Left cardiac atrium (tissue), 4 donors: ENCODE results near the gene APOBEC4. TPM values are rescaled to one million over a fixed set of nuclear protein-coding genes. Genes with fewer than 3 reads are reported as not detected.
"Not testable (repeated sequence)": the region's sequence is repeated elsewhere in the genome, so short reads cannot be mapped to it uniquely, and the experiment has no call there.

Source experiments
- ATAC-seq, 2 donors: fragments of 200-7000 bp; cut with Tn5 transposase; one replicate each; pipeline ENCODE4 v1.9.1; 2020; ENCODE audit warnings: mild to moderate bottlenecking in 2 of 2, moderate library complexity in 2 of 2
- DNase-seq: peaks from one replicate; pipeline ENCODE4 v3.0.0-alpha.2; 2020
- intact Hi-C, 2 donors: fragments of 100-400 bp; cut with DNase I; formaldehyde crosslinking; loops; one replicate each; pipeline versions ENCODE4 v1.14.1 to v1.15.1; 2022 to 2023
- total RNA-seq, 2 donors: library from RNA; stranded (reverse); fragmentation: NEBNext Ultra II Directional; extraction: Animal tissue kit (Norgen Biotek cat#: 25700); gene quantifications; one replicate each; pipeline ENCODE4 v1.2.1, GENCODE V29; 2021
- donor health status: DM: no; HTN: yes; CAD: no.
- donor health status: DM: no; HTN: yes; CAD: no; lungs with severe emphysema.
- donor health status: DM: yes; HTN: yes; CAD: no.
- donor health status: Dilated cardiomyopathy.

APOBEC4 gene
- total RNA-seq, 2 donors from 2014 or later, result not detected

- DNase-seq (no peak), ATAC-seq (no peak)
- intact Hi-C loops, result no loop called here
These were observed 14.3 kb downstream of the APOBEC4 start for GRCh38 chr1:183638649-183639387.

- ATAC-seq (no peak), DNase-seq (no peak)
- intact Hi-C loops, result no loop called here
These were observed 16.3 kb downstream of the APOBEC4 start for GRCh38 chr1:183636783-183637182.

GRCh38 chr1:183636334-183636682 is 16.8 kb downstream of the APOBEC4 start:
- ATAC-seq (no peak), DNase-seq (no peak)
- intact Hi-C loops, result no loop called here

GRCh38 chr1:183635606-183636333 is 17.3 kb downstream of the APOBEC4 start, which contains the start of gene ARPC5:
TSS of gene ARPC5 (minus strand) at chr1:183635783. CDS start at chr1:183635659, 124 bp downstream.
- peak; percentile 98 for DNase-seq
- intact Hi-C loops, result no loop called here
- ATAC-seq, result peak; percentile 97

- DNase-seq (no peak), ATAC-seq (peak; percentile 35 to 59)
- intact Hi-C loops, result no loop called here
These were observed 18.0 kb downstream of the APOBEC4 start for GRCh38 chr1:183635099-183635605.

GRCh38 chr1:183634429-183635065 is 18.6 kb downstream of the APOBEC4 start:
- ATAC-seq (no peak), DNase-seq (no peak)
- intact Hi-C loops, result no loop called here

GRCh38 chr1:183633676-183634343 is 19.3 kb downstream of the APOBEC4 start:
- intact Hi-C loops, result no loop called here
- ATAC-seq, result peak in 1 of 2 donors; percentile 4

GRCh38 chr1:183632964-183633363 is 20.2 kb downstream of the APOBEC4 start:
- intact Hi-C loops, result no loop called here
- DNase-seq, result no peak
- no peak for ATAC-seq

More at GRCh38 chr1:183633676-183634343, 19.3 kb downstream of the APOBEC4 start:
- no peak for DNase-seq

GRCh38 chr1:183632114-183632513 is 21.0 kb downstream of the APOBEC4 start:
- intact Hi-C loops, result no loop called here
- DNase-seq, result no peak
- no peak for ATAC-seq

GRCh38 chr1:183630748-183631147 is 22.4 kb downstream of the APOBEC4 start:
- ATAC-seq (no peak), DNase-seq (no peak)
- intact Hi-C loops, result no loop called here

- intact Hi-C loops, result loop anchor here in 1 of 2 donors (10.0 kb wide), 2 partner anchors 84 to 154 kb away; partner anchors contain the start of gene SMG7
- no peak for ATAC-seq
These were observed 24.6 kb downstream of the APOBEC4 start for GRCh38 chr1:183628537-183628936.

GRCh38 chr1:183626236-183626635 is 26.9 kb downstream of the APOBEC4 start:
- not testable (repeated sequence) for ATAC-seq, DNase-seq
- intact Hi-C loops, result loop anchor here in 1 of 2 donors (10.0 kb wide), 2 partner anchors 81 to 151 kb away; partner anchors contain the start of gene SMG7

More at GRCh38 chr1:183628537-183628936, 24.6 kb downstream of the APOBEC4 start:
- no peak for DNase-seq

- ATAC-seq, result peak; percentile 88 to 93
- intact Hi-C loops, result loop anchor here in 1 of 2 donors (5.0 to 10.0 kb wide), 3 partner anchors 78 to 341 kb away; partner anchors contain the start of gene SMG7
These were observed 30.0 kb downstream of the APOBEC4 start for GRCh38 chr1:183622884-183623785.

GRCh38 chr1:183622013-183622412 is 31.1 kb downstream of the APOBEC4 start:
- no peak for ATAC-seq
- DNase-seq, result no peak
- intact Hi-C loops, result loop anchor here in 1 of 2 donors (5.0 to 10.0 kb wide), 3 partner anchors 77 to 340 kb away; partner anchors contain the start of gene SMG7

More at GRCh38 chr1:183622884-183623785, 30.0 kb downstream of the APOBEC4 start:
- peak; percentile 29 for DNase-seq

GRCh38 chr1:183620311-183620710 is 32.8 kb downstream of the APOBEC4 start:
- ATAC-seq (no peak), DNase-seq (no peak)
- intact Hi-C loops, result loop anchor here in 1 of 2 donors (5.0 to 10.0 kb wide), 3 partner anchors 76 to 338 kb away; partner anchors contain the start of gene SMG7

- ATAC-seq (no peak), DNase-seq (no peak)
- intact Hi-C loops, result loop anchor here in 1 of 2 donors (5.0 to 10.0 kb wide), 3 partner anchors 75 to 337 kb away; partner anchors contain the start of gene SMG7
These were observed 33.3 kb downstream of the APOBEC4 start for GRCh38 chr1:183619781-183620180.

- ATAC-seq, intact Hi-C loops, DNase-seq: not testable (repeated sequence)
These were observed 34.9 kb downstream of the APOBEC4 start for GRCh38 chr1:183618202-183618601.
